Measurements from ENCODE around the gene SORCS2.

SORCS2 gene

DNA sequence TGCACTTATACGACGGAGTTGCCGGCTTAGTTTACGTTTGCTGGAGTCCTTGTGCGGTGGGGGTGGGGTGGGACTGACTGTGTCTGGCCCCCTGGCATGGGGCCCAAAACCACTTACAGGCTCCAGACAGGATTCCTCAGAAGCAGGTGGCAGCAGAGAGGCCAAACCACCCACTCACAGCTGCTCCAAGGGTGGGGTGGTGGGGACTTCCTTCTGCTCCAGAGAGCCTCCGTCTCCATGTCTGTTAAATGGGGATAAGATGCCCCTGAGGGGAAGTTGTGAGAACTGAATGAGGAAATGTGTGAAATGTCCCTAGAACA, 205.7 kb downstream of the SORCS2 start:
- DNase-seq: no peak

DNA sequence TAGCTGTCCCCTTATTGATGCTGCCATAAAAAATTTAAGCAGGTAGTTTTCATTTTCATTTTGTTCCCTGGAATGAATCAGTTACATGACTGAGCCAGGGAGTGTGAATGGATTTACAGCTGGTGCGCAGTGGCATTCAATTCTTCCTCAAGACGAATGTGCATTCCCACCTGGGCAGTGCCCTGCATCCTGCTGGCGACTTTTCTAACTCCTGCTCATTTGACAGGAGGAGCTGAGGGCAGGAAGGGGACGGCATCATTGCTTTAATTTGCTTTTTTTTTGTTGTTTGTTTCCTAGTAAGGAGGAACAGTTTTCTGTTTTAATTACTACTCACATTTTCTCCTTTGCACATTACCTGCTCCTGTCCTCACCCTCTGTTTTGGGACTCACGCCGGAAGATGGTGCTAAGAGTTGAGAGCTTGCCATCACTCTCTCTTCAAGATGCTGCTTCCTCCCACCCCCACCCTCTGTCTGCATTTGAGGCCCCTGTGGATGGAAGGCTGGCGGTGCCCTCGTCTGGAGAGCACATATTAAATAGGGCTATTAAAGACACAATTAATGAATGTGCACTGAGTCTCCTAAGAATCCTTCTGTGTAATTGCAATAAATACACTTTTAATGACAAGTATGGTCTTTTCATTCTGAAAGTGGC, 206.6 kb downstream of the SORCS2 start:
- DNase-seq: no peak

DNA sequence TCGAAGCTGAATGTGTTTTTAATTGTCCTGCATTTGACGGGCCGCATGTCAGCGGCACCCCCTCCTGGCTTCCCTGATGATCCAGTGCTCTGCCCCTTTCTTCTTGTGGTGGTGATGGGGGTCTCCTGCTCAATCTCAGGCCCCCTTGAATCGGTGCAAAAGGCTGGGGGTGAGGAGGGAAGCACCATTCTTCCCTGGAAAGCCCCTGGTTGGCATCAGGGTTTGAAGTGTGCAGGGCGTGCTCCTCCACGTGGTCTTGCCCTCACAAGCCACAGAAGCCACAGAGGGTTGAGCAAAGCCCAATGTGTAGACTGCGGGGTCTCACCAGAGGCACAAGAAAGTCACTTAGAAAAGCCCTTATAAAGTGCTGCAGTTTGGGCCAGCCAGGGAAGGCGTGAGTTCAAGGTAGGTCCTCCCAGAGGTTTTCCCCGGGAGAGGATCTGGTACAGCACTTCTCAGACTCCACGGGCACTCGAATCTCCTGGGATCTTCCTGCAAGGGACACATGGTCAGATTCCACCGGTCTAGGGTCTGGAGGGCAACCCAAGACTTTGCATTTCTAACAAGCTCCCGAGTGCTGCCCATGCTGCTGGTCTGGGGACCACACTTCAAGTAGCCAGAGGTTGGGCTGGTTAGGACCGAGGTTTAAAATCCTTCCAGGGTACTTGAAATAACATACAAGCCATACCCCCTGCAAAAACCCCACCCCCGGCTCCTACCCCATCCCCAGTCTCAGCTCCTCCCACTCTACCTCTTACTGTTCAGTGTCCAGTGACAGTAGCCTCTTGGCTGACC, 207.3 kb downstream of the SORCS2 start:
- no peak for DNase-seq

DNA sequence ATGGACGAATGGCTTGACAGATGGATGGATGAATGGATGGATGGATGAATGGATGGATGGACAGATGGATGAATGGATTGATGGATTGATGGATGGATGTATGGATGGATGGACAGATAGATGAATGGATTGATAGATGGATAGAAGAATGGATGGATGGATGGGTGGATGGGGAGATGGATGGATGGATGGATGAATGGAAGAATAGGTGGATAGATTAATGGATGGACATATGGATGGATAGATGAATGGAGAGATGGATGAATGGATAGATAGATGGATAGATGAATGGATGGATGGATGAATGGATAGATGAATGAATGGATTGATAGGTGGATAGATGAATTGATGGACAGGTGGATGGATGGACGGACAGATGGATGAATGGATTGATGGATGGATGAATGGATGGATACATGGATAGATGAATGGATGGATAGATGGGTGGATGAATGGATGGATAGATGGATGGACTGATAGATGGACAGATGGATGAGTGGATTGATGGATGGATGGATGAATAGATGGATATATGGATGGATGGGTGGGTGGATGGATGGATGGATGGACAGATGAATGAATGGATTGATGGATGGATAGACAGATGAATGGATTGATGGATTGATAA, 208.4 kb downstream of the SORCS2 start:
- DNase-seq: no peak

DNA sequence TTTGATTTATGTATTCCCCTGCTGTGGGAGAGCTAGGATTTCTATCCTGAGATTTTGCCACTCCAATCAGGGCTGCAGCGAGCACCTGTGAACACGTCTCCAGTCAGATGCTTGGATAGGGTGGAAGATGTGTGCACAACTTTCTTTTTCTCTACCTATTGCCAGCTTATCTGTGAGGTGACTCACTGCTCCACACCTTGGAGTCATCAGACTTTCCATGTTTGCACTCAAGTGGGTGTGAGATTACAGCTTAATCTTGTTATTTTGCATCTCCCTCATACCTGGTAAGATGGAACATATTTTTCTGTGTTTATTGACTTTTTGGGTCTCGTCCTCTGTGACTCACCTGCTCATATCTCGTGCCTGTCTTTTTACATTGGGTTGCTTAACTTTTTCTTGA, 210.2 kb downstream of the SORCS2 start:
- no peak for DNase-seq

DNA sequence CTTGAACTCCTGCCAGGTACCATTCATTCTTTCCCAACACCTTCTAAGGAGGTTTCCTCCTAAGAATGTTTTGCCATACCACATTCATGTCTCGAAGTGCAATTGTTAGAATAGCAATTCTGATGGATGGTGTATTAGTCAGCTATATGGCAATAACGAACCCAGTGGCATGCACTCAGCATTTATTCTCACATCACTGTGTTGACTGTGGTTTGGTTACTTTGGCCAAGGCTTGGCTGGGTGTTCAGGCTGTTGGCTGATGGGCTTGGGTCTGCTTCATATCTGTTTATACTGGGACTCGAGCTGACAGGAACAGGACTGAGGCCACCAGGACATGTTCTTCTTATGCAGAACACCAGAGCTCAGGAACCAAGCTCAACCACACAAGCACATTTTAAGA, 210.7 kb downstream of the SORCS2 start:
- no peak for DNase-seq

DNA sequence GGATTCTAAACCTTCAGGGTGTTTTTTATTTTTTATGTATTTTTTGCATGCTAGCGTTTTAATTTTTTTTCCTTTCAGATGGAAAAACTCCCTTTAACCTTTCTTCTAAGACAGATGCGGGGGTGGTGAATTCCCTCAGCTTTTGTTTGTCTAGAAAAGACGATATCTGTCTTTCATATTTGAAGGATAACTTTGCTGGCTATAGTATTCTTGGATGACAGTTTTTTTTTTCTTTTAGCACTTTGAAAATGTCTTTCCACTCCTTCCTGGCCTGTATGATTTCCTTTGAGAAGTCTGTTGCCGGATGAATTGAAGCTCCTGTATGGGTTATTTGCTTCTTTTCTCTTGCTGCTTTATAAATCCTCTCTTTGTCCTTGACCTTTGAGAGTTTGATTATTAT, 215.8 kb downstream of the SORCS2 start:
- no peak for DNase-seq

DNA sequence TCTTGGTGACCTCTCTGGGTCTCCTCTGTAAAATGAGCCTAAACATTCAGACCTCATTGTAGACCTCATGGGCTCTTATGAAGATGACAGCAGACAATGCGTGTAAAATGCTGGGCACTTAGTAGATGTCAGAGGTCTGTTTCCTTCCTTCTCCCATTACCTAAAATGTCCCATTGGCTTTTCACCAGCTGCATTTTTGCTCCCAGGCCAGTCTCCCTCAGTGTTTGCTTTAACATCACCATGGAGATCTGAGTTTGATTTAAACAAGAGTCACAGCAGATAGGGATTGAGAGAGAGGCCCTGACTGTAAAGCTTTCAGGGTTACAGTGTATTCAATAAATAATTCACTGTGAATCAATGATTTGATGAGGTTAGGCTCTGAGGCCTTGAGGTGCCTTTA, 218.1 kb downstream of the SORCS2 start:
- no peak for DNase-seq

DNA sequence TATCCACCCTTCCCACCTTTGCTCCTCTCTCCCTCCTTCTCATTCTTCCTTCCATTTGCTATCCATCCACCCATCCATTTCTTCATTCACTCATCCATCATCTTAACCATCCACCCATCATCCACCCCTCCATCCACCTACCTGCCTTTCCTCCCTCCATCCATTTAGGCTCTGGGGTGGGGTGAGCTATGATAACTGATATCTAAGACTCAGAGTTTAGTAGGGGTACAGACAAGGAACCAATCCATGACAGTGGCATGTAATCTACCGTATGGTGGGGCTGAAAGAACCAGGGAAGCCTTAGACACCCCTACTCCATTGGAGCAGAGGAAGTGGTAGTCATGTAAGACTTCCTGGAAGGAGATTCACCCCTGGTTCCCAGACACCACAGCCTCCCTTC, 219.2 kb downstream of the SORCS2 start:
- no peak for DNase-seq

DNA sequence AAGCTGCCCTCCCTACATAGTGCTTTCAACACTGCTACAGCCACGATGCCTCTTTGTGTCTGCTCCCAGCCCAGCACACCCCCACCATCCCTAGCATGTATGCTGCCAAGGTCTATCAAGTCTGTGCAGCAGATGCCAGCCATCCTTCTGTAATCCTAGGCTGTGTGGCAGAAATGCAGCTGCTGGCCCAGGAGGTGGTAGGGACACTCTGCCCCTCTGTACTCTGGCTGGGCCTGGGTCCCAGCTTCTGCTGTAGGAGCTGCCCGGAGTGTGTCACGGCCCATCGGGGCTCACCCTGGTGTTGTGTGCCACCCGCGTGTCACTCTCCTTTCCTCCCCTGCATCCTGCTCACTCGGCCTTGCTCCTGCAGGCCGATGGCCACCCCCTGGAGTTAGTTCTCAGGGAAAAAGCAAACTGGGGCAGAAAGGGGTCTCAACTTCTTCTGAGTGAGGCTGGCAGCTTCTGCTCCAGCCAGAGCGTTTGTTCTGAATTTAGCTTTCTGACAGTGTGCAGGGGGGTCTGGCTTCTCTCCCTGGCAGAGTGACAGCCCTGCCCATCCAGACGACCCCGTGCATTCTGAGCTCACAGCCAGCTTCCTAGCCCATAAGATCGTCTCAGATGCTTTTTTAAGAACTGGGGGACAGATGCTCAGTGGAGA, 219.7 kb downstream of the SORCS2 start:
- DNase-seq: no peak

DNA sequence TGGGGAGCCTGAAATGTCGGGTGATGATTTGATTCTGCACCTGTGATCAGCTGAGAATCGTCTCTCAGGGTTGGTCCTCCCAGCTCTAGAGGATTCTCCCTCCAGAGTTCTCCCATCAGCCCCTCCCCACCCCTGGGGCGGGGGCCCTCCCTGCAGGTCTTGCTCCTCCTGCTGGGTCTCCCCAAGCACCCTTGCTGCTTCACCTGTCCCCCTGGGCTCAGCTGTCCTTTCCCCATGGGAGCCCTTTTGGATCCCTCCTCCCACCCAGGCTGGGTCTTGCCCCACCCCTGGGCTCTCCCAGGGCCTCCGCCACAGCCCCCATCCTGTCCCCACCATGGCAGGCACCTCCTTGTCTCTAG, 220.2 kb downstream of the SORCS2 start:
- DNase-seq: no peak

DNA sequence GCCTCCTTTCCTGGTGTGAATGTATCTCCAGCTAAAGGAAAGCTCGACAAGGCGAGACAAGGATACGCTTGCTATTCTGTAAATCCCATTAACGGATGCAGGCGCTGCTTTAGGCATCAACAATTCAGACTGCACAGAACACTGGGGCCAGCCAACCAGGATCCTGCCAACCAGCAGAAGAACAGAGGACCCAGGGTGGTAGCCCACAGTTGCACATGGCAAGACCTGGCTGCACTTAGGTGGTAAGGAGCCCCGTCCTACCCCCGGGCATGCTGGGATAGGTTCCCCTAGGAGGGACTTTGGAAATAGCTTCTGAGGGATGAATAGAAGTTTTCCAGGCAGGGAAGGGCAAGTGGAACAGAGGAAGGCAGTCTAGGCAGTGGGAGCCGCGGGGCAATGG, 221.7 kb downstream of the SORCS2 start:
- DNase-seq: no peak

DNA sequence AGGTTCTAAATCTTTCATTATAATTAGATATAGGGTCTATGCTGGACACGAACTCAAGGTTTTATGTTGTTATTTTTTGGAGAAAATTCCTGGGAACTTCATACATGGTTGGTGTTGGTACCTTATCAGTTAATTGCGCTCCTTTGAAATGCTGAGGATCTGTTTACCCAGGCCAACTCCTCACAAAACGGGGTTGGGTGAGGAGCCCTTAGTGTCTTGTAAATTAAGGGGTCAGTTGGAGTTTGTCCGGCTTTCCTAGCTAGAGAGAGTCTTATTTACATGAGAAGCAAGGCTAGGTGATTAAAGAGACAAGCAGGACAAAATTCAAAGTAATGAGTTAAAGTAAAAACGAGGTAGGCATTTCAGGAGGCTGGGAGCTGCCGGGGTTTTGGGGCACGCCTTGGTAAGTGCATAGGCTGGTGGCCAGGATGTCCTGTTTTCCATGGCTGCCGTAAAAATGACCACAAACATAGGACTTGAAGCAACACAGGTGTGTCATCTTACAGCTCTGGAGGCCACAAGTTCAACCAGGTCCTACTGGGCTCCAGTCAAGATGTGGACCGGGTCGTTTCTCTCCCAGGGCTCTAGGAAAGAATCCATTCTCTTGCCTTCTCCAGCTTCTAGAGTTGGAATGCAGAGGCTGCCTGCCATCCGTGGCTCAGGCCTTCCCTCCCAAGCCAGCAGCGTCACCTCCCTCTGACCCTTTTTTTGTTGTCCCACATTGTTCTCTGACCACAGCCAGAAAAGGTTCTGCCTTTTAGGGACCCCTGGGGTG, 222.6 kb downstream of the SORCS2 start:
- no peak for DNase-seq

DNA sequence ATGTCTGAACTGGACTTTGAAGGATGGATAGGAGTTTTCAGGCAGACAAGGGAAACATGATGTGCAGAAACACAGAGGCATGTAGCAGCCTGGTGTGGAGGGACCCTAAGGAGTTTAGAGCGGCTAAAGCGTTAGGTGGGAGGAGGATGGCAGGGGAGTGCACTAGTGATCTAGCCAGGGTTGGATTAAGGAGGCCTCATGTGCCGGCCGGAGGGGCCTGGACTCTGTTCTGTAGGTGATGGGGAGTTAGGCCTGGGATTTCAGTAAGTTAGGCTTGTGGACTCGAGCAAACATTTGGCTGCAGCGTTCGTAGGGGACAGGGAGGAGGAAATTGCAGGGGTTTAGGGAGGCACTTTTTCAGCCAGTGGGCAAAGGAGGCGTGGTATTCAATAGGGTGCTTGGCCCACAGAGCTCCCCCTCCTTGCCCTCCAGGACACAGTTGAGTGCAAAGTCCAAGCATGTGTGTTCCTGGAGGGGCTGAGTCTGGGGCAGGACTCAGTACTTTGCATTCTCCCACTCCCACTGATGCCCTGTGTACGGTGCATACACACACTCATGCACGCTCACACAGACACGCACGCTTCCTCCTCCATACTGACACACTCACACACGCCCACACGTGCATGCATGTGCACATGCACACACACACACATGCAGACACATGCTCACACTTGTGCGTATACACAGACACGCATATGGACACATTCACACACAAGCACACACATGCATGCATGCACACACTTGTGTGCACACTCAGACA, 223.8 kb downstream of the SORCS2 start:
- no peak for DNase-seq

DNA sequence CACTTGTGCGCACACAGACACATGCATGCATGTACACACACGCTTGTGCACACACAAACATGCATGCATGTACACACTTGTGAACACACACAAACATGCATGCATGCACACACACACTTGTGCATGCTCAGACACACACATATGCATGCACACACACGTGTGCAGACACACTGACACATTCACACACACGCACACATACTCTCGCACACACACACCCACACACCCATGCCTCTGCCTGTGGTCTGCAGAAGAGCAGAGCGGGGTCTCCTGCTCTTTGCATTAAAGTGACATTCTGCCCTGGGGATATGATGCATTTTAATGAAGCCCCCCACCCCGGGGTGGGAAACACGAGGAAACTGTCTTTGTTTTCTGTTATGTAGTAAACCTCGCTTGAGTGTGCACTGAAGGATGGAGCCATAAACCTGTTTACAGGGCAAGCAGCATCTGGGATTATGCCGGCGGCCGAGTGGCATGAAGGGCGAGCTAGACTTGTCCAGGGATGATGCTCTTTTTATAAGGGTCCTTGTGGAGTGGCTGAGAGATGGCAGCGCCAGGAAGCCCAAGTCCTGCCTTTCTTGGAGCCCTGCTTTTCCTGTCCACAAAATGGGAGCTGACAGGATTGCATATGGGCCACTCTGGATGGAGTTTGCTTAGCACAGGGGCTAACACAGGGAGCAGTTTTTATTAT, 224.6 kb downstream of the SORCS2 start:
- no peak for DNase-seq

DNA sequence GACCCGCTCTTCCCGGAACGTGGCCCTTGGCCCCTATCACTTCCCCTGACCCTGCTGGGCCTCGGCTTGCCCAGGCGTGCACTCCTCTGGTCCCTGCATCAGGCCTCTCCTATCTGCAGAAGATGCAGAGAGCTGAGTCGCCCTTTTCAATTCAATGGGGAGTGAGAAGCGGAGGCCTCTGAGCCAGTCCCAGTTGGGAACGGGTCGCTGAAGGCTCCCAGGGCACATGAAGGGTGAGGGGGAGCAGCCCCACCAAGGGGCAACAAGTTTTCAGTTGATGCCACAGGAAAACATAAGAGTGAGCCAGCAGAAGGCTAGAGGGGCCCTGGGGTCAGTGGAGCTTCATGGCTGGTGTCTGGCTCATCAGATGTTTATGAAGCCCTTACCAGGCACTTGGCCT, 225.3 kb downstream of the SORCS2 start:
- DNase-seq: no peak

DNA sequence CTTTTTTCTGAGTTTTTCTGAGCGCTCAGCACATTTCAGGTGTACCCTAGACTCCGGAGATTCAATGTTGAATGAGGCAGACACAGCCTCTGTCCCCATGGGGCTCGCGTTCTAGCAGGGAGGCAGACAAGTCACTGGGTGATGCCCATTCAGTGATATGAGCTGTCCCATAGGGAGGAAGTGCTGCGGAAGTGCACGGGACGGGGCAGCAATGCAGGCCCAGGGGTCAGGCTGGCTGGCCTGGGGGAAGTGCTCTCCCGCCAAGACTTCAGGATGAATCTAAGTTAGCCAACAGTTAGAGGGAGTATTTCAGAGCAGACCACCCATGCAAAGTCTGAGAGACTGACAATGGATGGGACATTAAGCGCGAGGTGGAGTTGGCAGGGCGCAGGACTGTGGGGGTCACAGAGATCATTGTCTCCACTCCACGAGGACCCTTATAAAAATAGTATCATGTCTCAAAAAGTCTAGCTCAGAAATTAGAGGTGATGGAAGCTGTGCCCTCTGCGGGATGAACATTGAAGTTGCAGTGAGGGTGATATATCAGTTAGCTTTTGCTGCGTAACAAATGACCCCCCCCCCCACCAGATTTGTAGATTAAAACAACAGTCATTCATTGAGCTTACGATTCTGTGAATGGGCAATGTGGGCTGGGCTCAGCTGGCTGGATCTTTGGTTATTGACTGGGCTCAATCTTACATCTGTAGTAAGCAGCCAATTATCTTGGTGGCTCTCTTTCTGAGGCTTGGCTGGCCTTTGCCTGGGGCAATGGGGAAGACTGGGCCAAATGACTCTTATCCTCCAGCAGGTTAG, 226.0 kb downstream of the SORCS2 start:
- no peak for DNase-seq

DNA sequence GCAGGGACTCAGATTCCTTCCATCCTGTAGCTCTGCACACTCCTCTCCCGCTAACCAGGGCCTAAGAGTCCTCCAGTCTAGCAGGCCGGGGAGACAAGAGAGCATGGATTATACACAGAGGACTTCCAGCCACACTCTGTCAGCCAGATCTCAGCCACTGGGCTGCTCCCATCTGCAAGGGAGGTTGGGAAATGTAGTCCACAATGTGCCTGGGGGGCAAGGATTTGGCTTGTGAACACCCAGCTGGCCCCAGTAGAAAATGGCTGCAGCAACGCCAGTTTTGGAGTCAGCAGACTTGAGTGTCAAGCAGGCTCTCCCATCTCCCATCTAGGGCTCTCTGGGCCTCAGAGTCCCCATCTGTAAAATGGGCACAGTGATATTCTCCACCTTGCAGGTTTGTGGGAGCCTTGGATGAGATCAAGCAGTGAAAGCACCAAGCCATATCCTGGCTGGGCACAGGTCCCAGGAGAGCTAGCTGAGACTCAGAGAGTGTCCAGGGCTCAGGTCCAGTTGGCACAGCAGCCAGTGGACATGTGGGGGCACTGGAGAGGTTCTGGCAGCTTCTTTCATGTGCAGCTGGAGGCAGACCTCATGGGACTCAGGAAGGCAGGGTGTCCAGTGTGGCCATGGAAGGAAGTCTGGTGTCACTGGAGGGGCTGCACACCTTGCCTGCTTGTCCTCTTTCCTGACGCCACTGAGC, 227.8 kb downstream of the SORCS2 start:
- no peak for DNase-seq

DNA sequence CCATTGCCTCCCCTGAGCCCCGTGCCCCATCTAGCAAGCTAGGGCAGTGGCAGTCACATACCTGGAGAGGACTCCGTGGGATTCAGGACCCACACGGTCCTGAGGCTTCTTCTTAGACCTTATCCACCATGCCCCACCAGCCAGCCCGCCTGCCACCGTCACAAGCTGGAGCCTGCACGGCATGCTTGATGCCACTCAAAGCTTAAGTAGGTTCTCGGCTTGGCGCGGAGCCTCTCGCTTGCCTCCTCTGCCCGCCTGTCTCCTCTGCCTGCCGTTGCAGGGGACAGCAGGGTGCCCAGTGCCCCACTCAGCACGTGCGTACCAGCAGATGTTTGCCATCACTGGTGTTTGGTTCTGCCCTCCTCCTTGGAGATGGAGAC, 228.3 kb downstream of the SORCS2 start:
- no peak for DNase-seq
